ENCODE measurements around the gene ATE1. TPM values are rescaled to one million over a fixed set of nuclear protein-coding genes. Genes with fewer than 3 reads are reported as not detected.

The ATE1 gene
- total and polyA plus RNA-seq, 2 donors (not counting 1 experiment from before 2014, with no cell fraction given): 8.2 to 32.0 TPM

DNA sequence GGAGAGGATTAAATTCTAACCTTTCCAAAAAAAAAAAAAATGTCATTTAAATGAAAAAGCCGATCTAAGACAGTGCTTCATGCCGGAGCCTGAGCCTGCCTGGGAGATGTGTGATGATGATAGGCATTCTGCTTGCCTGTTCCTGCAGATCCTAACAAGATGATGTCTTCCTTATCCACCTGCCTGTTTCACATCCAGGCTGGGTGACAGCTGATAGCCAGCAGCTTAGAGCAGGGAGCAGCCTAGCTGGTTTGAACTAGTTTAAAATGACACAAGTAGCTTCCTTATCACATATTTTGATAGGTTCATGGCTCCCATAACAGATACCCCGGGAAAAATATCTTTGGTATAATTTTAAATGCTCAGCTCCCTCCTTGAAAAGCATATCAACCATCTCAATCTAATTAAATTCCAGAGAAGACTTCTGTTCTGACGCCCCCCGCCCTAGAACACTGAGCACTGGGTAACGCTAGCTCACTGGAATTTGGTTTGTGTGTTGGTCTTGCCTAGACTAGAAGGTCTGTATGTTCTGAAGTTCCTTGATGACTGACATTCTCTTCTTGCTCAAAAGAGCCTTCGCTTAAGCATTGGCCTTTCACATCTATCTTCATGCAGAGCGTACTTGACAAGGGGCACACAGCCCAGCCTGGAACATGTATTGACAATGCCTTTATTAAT lies 232.7 kb downstream of the ATE1 start:
- no peaks in the 10 kb centered on the region for H3K27me3 Mint-ChIP-seq
- ATAC-seq (ENCODE audit: low read depth) (no peak), DNase-seq (no peak)
- H3K79me2 ChIP-seq (ENCODE audit: control insufficient read depth, insufficient read depth, low read length): no peaks in the 10 kb centered on the region
- no peaks in the 10 kb centered on the region for H3K27me3 ChIP-seq (replicated peaks in 1 of 4; ENCODE audit: control extremely low read depth in 1 of 4, control insufficient read depth in 3 of 4, insufficient read depth in 4 of 4, low read length in 3 of 4)
- no peak overlapping the region for H3K4me2 ChIP-seq (replicated peaks; ENCODE audit: low read depth, low read length, poor library complexity, severe bottlenecking)
- intact Hi-C loops (cut with micrococcal nuclease): no loop called here
- no peak overlapping the region for H2AFZ ChIP-seq (ENCODE audit: insufficient read depth, low read depth, low read length, poor library complexity, severe bottlenecking)
- H3K4me3 Mint-ChIP-seq: no peak overlapping the region
- H3K4me3 ChIP-seq (ENCODE audit: control extremely low read depth in 1 of 5, extremely low read depth in 1 of 5, insufficient read depth in 1 of 5, low read depth in 2 of 5, low read length in 4 of 5): no peak overlapping the region
- no peak for TF ChIP-seq EZH2 (IDR thresholded peaks at IDR 0.05; ENCODE audit: borderline replicate concordance, insufficient read depth, low read depth, low read length, poor library complexity, severe bottlenecking)
- TF ChIP-seq, protein P1, sequence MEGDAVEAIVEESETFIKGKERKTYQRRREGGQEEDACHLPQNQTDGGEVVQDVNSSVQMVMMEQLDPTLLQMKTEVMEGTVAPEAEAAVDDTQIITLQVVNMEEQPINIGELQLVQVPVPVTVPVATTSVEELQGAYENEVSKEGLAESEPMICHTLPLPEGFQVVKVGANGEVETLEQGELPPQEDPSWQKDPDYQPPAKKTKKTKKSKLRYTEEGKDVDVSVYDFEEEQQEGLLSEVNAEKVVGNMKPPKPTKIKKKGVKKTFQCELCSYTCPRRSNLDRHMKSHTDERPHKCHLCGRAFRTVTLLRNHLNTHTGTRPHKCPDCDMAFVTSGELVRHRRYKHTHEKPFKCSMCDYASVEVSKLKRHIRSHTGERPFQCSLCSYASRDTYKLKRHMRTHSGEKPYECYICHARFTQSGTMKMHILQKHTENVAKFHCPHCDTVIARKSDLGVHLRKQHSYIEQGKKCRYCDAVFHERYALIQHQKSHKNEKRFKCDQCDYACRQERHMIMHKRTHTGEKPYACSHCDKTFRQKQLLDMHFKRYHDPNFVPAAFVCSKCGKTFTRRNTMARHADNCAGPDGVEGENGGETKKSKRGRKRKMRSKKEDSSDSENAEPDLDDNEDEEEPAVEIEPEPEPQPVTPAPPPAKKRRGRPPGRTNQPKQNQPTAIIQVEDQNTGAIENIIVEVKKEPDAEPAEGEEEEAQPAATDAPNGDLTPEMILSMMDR (IDR thresholded peaks at IDR 0.05): no peak
- H3K4me1 Mint-ChIP-seq: no peaks in the 10 kb centered on the region
- no peak overlapping the region for H3K27ac ChIP-seq (ENCODE audit: low read length in 2 of 2)
- no peak overlapping the region for H3K9ac ChIP-seq (ENCODE audit: low read length)
- H3K9me3 Mint-ChIP-seq (ENCODE audit: insufficient read depth): peaks cover 4% of the 10 kb centered on the region
- WGBS (ENCODE audit: insufficient coverage): 100% methylated on average over 1 of the region's 8 CpGs
- no peaks in the 10 kb centered on the region for H3K36me3 ChIP-seq (replicated peaks in 1 of 2; ENCODE audit: control extremely low read depth in 1 of 2, control insufficient read depth in 1 of 2, extremely low read depth in 1 of 2, insufficient read depth in 2 of 2, low read length in 1 of 2)
- H4K20me1 ChIP-seq (ENCODE audit: control insufficient read depth, insufficient read depth, low read length, poor library complexity, severe bottlenecking): no peaks in the 10 kb centered on the region
- ChIA-PET CTCF (no interaction called here), POLR2A (no interaction called here)
- no peak overlapping the region for H3K27ac Mint-ChIP-seq
- H3K4me1 ChIP-seq (ENCODE audit: control insufficient read depth in 2 of 2, insufficient read depth in 2 of 2, low read length in 2 of 2): no peaks in the 10 kb centered on the region
- peaks cover 0 to 6% (median 0%) of the 10 kb centered on the region in 3 donors for H3K9me3 ChIP-seq (ENCODE audit: control extremely low read depth in 1 of 3, control insufficient read depth in 2 of 3, insufficient read depth in 1 of 3, low read length in 2 of 3)

DNA sequence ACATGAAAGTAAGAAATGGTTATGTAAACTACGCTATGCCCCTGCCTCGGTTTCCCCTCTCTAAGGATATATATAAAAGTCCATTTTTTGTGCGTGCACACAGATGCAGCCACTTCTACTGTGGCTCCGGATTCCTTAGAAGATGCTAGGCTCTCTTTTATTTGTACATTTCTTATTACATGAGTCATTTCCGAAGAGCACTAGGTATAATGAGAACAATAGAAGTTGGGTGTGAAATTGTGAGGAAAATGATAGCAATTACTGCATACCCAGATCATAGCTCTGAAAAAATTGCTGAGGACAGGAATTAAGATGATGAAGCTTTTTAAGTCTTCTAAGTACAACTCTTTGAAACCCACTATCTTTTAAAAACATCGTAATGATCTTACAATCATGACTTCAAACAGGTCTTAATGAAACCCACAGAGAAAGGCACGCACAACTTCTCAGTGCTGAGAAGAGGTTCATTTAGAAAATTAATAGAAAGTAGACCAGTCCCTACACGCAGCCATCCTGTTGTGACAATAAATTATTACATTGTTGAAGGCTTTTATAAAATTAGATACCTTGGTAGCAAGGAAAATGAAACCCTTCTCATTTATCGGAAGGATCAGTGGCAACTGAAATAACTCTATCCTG lies 233.4 kb downstream of the ATE1 start:
- no peaks in the 10 kb centered on the region for H3K36me3 ChIP-seq (replicated peaks in 1 of 2; ENCODE audit: control extremely low read depth in 1 of 2, control insufficient read depth in 1 of 2, extremely low read depth in 1 of 2, insufficient read depth in 2 of 2, low read length in 1 of 2)
- CTCF ChIA-PET: no interaction called here
- Mint-ChIP-seq H3K9me3 (ENCODE audit: insufficient read depth) (peaks cover 4% of the 10 kb centered on the region), H3K4me1 (no peaks in the 10 kb centered on the region), H3K27ac (no peak overlapping the region), H3K27me3 (no peaks in the 10 kb centered on the region), H3K4me3 (no peak overlapping the region)
- no CpG with 5 or more reads among the region's 9 CpGs for WGBS (ENCODE audit: insufficient coverage)
- H3K9ac ChIP-seq (ENCODE audit: low read length): no peak overlapping the region
- intact Hi-C loops (cut with micrococcal nuclease): no loop called here
- no peak overlapping the region for H3K4me3 ChIP-seq (ENCODE audit: control extremely low read depth in 1 of 5, extremely low read depth in 1 of 5, insufficient read depth in 1 of 5, low read depth in 2 of 5, low read length in 4 of 5)
- ATAC-seq (ENCODE audit: low read depth) (no peak), DNase-seq (no peak)
- H2AFZ ChIP-seq (ENCODE audit: insufficient read depth, low read depth, low read length, poor library complexity, severe bottlenecking): no peak overlapping the region
- no peak overlapping the region for H3K4me2 ChIP-seq (replicated peaks; ENCODE audit: low read depth, low read length, poor library complexity, severe bottlenecking)
- no peak overlapping the region for H3K27ac ChIP-seq (ENCODE audit: low read length in 2 of 2)
- TF ChIP-seq, protein P1 (IDR thresholded peaks at IDR 0.05): no peak
- TF ChIP-seq EZH2 (IDR thresholded peaks at IDR 0.05; ENCODE audit: borderline replicate concordance, insufficient read depth, low read depth, low read length, poor library complexity, severe bottlenecking): no peak
- H3K4me1 ChIP-seq (ENCODE audit: control insufficient read depth in 2 of 2, insufficient read depth in 2 of 2, low read length in 2 of 2): no peaks in the 10 kb centered on the region
- H3K79me2 ChIP-seq (ENCODE audit: control insufficient read depth, insufficient read depth, low read length): no peaks in the 10 kb centered on the region
- H4K20me1 ChIP-seq (ENCODE audit: control insufficient read depth, insufficient read depth, low read length, poor library complexity, severe bottlenecking): no peaks in the 10 kb centered on the region
- H3K27me3 ChIP-seq (replicated peaks in 1 of 4; ENCODE audit: control extremely low read depth in 1 of 4, control insufficient read depth in 3 of 4, insufficient read depth in 4 of 4, low read length in 3 of 4): no peaks in the 10 kb centered on the region
- H3K9me3 ChIP-seq (ENCODE audit: control extremely low read depth in 1 of 3, control insufficient read depth in 2 of 3, insufficient read depth in 1 of 3, low read length in 2 of 3): peaks cover 0 to 6% (median 0%) of the 10 kb centered on the region in 3 donors
- POLR2A ChIA-PET: no interaction called here

Measured in B cell (primary cell).